Duodenal mucosa (tissue), 2 donors: ENCODE measurements around the gene C8B.

ENCODE experiments used
- H3K27ac ChIP-seq: one replicate; pipeline ENCODE4 v1.7.0; 2013; ENCODE audit warnings: low read depth, low read length
- H3K27me3 ChIP-seq, 2 donors: one replicate each; pipeline ENCODE4 v1.7.0; 2013; ENCODE audit warnings: low read length in 2 of 2, control low read depth in 1 of 2; ENCODE audit not compliant: insufficient read depth in 2 of 2, control insufficient read depth in 1 of 2
- H3K36me3 ChIP-seq, 2 donors: one replicate each; pipeline ENCODE4 v1.7.0; 2013; ENCODE audit warnings: low read length in 2 of 2, control low read depth in 1 of 2; ENCODE audit not compliant: insufficient read depth in 2 of 2, control insufficient read depth in 1 of 2
- H3K4me1 ChIP-seq, 2 donors: one replicate each; pipeline ENCODE4 v1.7.0; 2013; ENCODE audit warnings: low read length in 2 of 2, control low read depth in 1 of 2; ENCODE audit not compliant: insufficient read depth in 2 of 2, control insufficient read depth in 1 of 2
- H3K4me3 ChIP-seq, 2 donors: one replicate each; pipeline ENCODE4 v1.7.0; 2013; ENCODE audit warnings: low read length in 2 of 2, low read depth in 1 of 2
- H3K9ac ChIP-seq, 2 donors: one replicate each; pipeline ENCODE4 v1.7.0; 2013; ENCODE audit warnings: low read length in 2 of 2, low read depth in 1 of 2
- H3K9me3 ChIP-seq, 2 donors: one replicate each; pipeline ENCODE4 v1.7.0; 2013; ENCODE audit warnings: low read length in 2 of 2, control low read depth in 1 of 2; ENCODE audit not compliant: control insufficient read depth in 1 of 2

C8B gene

GRCh38 chr1:56958526-56958925 is 7.3 kb downstream of the C8B start:
- H3K4me3 ChIP-seq = no peak overlapping the region
- H3K9me3 ChIP-seq = no peaks in the 10 kb centered on the region
- peaks cover 0 to 17% of the 10 kb centered on the region in 2 donors for H3K4me1 ChIP-seq
- H3K36me3 ChIP-seq = no peaks in the 10 kb centered on the region
- H3K9ac ChIP-seq = no peak overlapping the region
- no peaks in the 10 kb centered on the region for H3K27me3 ChIP-seq
- H3K27ac ChIP-seq = no peak overlapping the region

GRCh38 chr1:56957931-56958330 is 7.9 kb downstream of the C8B start:
- Histone ChIP-seq H3K9ac (no peak overlapping the region), H3K27me3 (no peaks in the 10 kb centered on the region), H3K36me3 (no peaks in the 10 kb centered on the region), H3K27ac (no peak overlapping the region), H3K4me3 (no peak overlapping the region), H3K4me1 (peaks cover 0 to 17% of the 10 kb centered on the region in 2 donors), H3K9me3 (no peaks in the 10 kb centered on the region)

- no peak overlapping the region for H3K27ac ChIP-seq
- H3K36me3 ChIP-seq = no peaks in the 10 kb centered on the region
- H3K4me3 ChIP-seq = no peak overlapping the region
- H3K4me1 ChIP-seq = peaks cover 4 to 27% of the 10 kb centered on the region in 2 donors
- no peak overlapping the region for H3K9ac ChIP-seq
- no peaks in the 10 kb centered on the region for H3K9me3 ChIP-seq
- no peaks in the 10 kb centered on the region for H3K27me3 ChIP-seq
Observed at GRCh38 chr1:56954664-56955063, 11.2 kb downstream of the C8B start.

GRCh38 chr1:56953386-56953785 is 12.4 kb downstream of the C8B start:
- H3K27me3 ChIP-seq = no peaks in the 10 kb centered on the region
- H3K36me3 ChIP-seq = no peaks in the 10 kb centered on the region
- H3K4me1 ChIP-seq = peaks cover 4 to 19% of the 10 kb centered on the region in 2 donors
- H3K9me3 ChIP-seq = no peaks in the 10 kb centered on the region
- no peak overlapping the region for H3K4me3 ChIP-seq
- no peak overlapping the region for H3K9ac ChIP-seq
- H3K27ac ChIP-seq = no peak overlapping the region

- Histone ChIP-seq H3K9ac (no peak overlapping the region), H3K4me1 (peaks cover 4 to 10% of the 10 kb centered on the region in 2 donors), H3K27ac (no peak overlapping the region), H3K27me3 (no peaks in the 10 kb centered on the region), H3K4me3 (no peak overlapping the region), H3K9me3 (no peaks in the 10 kb centered on the region), H3K36me3 (no peaks in the 10 kb centered on the region)
Observed at GRCh38 chr1:56952501-56952900, 13.3 kb downstream of the C8B start.

GRCh38 chr1:56948403-56949023 is 17.3 kb downstream of the C8B start:
- H3K9ac ChIP-seq = no peak overlapping the region
- H3K27ac ChIP-seq = no peak overlapping the region
- no peaks in the 10 kb centered on the region for H3K36me3 ChIP-seq
- peaks cover 4 to 10% of the 10 kb centered on the region in 2 donors for H3K4me1 ChIP-seq
- no peaks in the 10 kb centered on the region for H3K9me3 ChIP-seq
- H3K27me3 ChIP-seq = no peaks in the 10 kb centered on the region
- no peak overlapping the region for H3K4me3 ChIP-seq

GRCh38 chr1:56940039-56940438 is 25.8 kb downstream of the C8B start:
- Histone ChIP-seq H3K4me1 (no peaks in the 10 kb centered on the region), H3K27me3 (no peaks in the 10 kb centered on the region), H3K9me3 (no peaks in the 10 kb centered on the region), H3K9ac (no peak overlapping the region), H3K27ac (no peak overlapping the region), H3K4me3 (no peak overlapping the region), H3K36me3 (no peaks in the 10 kb centered on the region)

GRCh38 chr1:56939209-56939608 is 26.6 kb downstream of the C8B start:
- H3K27me3 ChIP-seq = no peaks in the 10 kb centered on the region
- H3K4me3 ChIP-seq = no peak overlapping the region
- H3K9me3 ChIP-seq = no peaks in the 10 kb centered on the region
- no peak overlapping the region for H3K9ac ChIP-seq
- no peaks in the 10 kb centered on the region for H3K4me1 ChIP-seq
- no peaks in the 10 kb centered on the region for H3K36me3 ChIP-seq
- no peak overlapping the region for H3K27ac ChIP-seq

- H3K9me3 ChIP-seq = no peaks in the 10 kb centered on the region
- H3K4me1 ChIP-seq = no peaks in the 10 kb centered on the region
- no peak overlapping the region for H3K27ac ChIP-seq
- H3K9ac ChIP-seq = no peak overlapping the region
- H3K4me3 ChIP-seq = no peak overlapping the region
- no peaks in the 10 kb centered on the region for H3K27me3 ChIP-seq
- no peaks in the 10 kb centered on the region for H3K36me3 ChIP-seq
Observed at GRCh38 chr1:56938646-56939045, 27.2 kb downstream of the C8B start.

- Histone ChIP-seq H3K36me3 (no peaks in the 10 kb centered on the region), H3K27me3 (no peaks in the 10 kb centered on the region), H3K27ac (no peak overlapping the region), H3K4me3 (no peak overlapping the region), H3K9ac (no peak overlapping the region), H3K4me1 (no peaks in the 10 kb centered on the region), H3K9me3 (no peaks in the 10 kb centered on the region)
Observed at GRCh38 chr1:56934430-56935060, 31.3 kb downstream of the C8B start.
